PFSK-1 (cell line): ENCODE data around the gene SUCLG2.

ENCODE experiments used
- POLR2AphosphoS5 ChIP-seq: IDR thresholded peaks from 2 replicates; pipeline ENCODE4 v1.6.1; 2012; ENCODE audit warnings: low read depth, mild to moderate bottlenecking, control low read depth, low read length, moderate library complexity
- SIN3A ChIP-seq: IDR thresholded peaks from 2 replicates; pipeline ENCODE4 v1.6.1; 2012; ENCODE audit warnings: mild to moderate bottlenecking, low read length, moderate library complexity, borderline replicate concordance; ENCODE audit not compliant: insufficient read depth
- TAF1 ChIP-seq: IDR thresholded peaks from 2 replicates; pipeline ENCODE4 v1.6.1; 2012; ENCODE audit warnings: low read length, control low read depth, borderline replicate concordance; ENCODE audit not compliant: insufficient read depth

GRCh38 chr3:67637255-67637900, 17.0 kb downstream of the SUCLG2 start:
- no peak for TF ChIP-seq POLR2AphosphoS5
- no peak for TF ChIP-seq TAF1
- no peak for TF ChIP-seq SIN3A
